ENCODE measurements around the gene RGS8.

DNA sequence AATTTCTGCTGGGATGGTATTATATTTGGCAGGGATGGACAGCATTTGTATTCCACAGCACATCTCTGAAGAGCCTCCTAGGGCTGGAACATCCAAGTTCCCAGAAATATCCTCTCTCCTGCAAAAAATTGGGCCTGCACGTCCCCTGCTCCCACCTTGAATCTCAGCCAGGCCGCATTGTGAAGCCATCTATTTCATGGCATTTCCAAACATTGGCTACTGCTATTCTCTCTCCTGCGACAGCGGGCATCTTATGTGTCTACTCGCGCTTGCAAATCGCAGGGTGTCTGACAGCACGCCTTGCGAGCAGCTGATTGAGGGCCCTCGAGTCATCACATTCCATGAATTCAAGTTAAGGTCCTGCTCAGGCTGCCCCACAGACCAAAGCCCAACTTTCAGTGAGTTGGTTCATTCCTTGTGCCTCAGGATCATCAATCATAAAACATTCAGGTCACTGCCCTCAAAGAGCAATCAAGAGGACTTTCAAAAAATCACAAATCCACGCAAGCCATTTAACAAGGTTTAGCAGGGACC, 15.8 kb downstream of the RGS8 start:
- TF ChIP-seq, protein P1, sequence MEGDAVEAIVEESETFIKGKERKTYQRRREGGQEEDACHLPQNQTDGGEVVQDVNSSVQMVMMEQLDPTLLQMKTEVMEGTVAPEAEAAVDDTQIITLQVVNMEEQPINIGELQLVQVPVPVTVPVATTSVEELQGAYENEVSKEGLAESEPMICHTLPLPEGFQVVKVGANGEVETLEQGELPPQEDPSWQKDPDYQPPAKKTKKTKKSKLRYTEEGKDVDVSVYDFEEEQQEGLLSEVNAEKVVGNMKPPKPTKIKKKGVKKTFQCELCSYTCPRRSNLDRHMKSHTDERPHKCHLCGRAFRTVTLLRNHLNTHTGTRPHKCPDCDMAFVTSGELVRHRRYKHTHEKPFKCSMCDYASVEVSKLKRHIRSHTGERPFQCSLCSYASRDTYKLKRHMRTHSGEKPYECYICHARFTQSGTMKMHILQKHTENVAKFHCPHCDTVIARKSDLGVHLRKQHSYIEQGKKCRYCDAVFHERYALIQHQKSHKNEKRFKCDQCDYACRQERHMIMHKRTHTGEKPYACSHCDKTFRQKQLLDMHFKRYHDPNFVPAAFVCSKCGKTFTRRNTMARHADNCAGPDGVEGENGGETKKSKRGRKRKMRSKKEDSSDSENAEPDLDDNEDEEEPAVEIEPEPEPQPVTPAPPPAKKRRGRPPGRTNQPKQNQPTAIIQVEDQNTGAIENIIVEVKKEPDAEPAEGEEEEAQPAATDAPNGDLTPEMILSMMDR (IDR thresholded peaks at IDR 0.05; ENCODE audit: poor library complexity, severe bottlenecking): no peak
- TF ChIP-seq POLR2AphosphoS5 (IDR thresholded peaks at IDR 0.05): no peak
- no peak for TF ChIP-seq SMC3 (conservative IDR thresholded peaks at IDR 0.05; ENCODE audit: poor library complexity)
- TF ChIP-seq, protein P2, sequence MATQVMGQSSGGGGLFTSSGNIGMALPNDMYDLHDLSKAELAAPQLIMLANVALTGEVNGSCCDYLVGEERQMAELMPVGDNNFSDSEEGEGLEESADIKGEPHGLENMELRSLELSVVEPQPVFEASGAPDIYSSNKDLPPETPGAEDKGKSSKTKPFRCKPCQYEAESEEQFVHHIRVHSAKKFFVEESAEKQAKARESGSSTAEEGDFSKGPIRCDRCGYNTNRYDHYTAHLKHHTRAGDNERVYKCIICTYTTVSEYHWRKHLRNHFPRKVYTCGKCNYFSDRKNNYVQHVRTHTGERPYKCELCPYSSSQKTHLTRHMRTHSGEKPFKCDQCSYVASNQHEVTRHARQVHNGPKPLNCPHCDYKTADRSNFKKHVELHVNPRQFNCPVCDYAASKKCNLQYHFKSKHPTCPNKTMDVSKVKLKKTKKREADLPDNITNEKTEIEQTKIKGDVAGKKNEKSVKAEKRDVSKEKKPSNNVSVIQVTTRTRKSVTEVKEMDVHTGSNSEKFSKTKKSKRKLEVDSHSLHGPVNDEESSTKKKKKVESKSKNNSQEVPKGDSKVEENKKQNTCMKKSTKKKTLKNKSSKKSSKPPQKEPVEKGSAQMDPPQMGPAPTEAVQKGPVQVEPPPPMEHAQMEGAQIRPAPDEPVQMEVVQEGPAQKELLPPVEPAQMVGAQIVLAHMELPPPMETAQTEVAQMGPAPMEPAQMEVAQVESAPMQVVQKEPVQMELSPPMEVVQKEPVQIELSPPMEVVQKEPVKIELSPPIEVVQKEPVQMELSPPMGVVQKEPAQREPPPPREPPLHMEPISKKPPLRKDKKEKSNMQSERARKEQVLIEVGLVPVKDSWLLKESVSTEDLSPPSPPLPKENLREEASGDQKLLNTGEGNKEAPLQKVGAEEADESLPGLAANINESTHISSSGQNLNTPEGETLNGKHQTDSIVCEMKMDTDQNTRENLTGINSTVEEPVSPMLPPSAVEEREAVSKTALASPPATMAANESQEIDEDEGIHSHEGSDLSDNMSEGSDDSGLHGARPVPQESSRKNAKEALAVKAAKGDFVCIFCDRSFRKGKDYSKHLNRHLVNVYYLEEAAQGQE (IDR thresholded peaks at IDR 0.05; ENCODE audit: borderline replicate concordance): no peak
- no peak for TF ChIP-seq TAF1 (IDR thresholded peaks at IDR 0.05; ENCODE audit: low read depth)
- TF ChIP-seq EP300 (conservative IDR thresholded peaks at IDR 0.05; ENCODE audit: poor library complexity, severe bottlenecking): no peak
- no peak for TF ChIP-seq MXI1 (conservative IDR thresholded peaks at IDR 0.05; ENCODE audit: poor library complexity, severe bottlenecking)
- TF ChIP-seq EZH2 (IDR thresholded peaks at IDR 0.05; ENCODE audit: borderline replicate concordance, insufficient read depth, low read length, poor library complexity, severe bottlenecking): no peak
